K562 (cell line): ENCODE measurements around the gene EPM2A. TPM values are rescaled to one million over a fixed set of nuclear protein-coding genes. Genes with fewer than 3 reads are reported as not detected.

Experiments used
- ATAC-seq: fragments of 200-7000 bp; cut with Tn5 transposase; 3 replicates; pipeline ENCODE4 v1.9.1; 2020; ENCODE audit warnings: moderate library complexity
- BruUV-seq: library from RNA; stranded (reverse); fragments of 400-500 nt; replicated peaks from 2 replicates; lab custom pipeline; 2021; lab: Mats Ljungman, UMichigan
- CTCF ChIA-PET: fragments of 300-600 bp; formaldehyde crosslinking; extraction: SDS; loops from one replicate; lab custom pipeline; 2021; ENCODE audit warnings: low intra/inter-chr PET ratio; lab: Yijun Ruan, JAX
- POLR2A ChIA-PET: fragments of 300-600, 350-650 bp; sonication (Branson Sonifier 250); formaldehyde crosslinking; extraction: SDS; loops from one replicate; lab custom pipeline; 2021; ENCODE audit warnings: antibody characterized with exemption, inconsistent platforms; lab: Yijun Ruan, JAX
- DNase-seq, 4 experiments: peaks; one replicate each; pipeline versions ENCODE4 v3.0.0 to v3.0.0-alpha.2; 2011 to 2018; ENCODE audit warnings: low spot score in 3 of 4, mixed read lengths in 3 of 4; ENCODE audit errors: extremely low read depth in 1 of 4
- FAIRE-seq: peaks from 2 replicates; lab custom pipeline; 2011; peaks lifted over from hg19 to GRCh38; lab: Jason Lieb, UNC
- H2AFZ ChIP-seq: 2 replicates; pipeline ENCODE4 v1.6.0; 2011; ENCODE audit warnings: low read depth, low read length, control low read depth, inconsistent platforms
- H3K27ac ChIP-seq: fragments of 200-600 bp; 3 replicates; pipeline ENCODE4 v1.8.0; 2011; ENCODE audit warnings: low read depth, mild to moderate bottlenecking, control low read depth, inconsistent platforms, low read length, moderate library complexity, mixed read lengths; ENCODE audit errors: extremely low read depth
- H3K27me3 ChIP-seq, 2 experiments: fragments of 300-600 bp in 1 of 2; 2 replicates in 1 of 2; 3 replicates in 1 of 2; pipeline versions ENCODE4 v1.6.0 to v1.8.0; 2011; ENCODE audit warnings: inconsistent platforms in 2 of 2, low read length in 2 of 2, mild to moderate bottlenecking in 1 of 2, mixed read lengths in 1 of 2, moderate library complexity in 1 of 2; ENCODE audit not compliant: control insufficient read depth in 2 of 2, insufficient read depth in 2 of 2
- H3K36me3 ChIP-seq: fragments of 300-600 bp; 3 replicates; pipeline ENCODE4 v1.8.0; 2011; ENCODE audit warnings: mild to moderate bottlenecking, low read length, inconsistent platforms; ENCODE audit not compliant: control insufficient read depth, insufficient read depth
- H3K4me1 ChIP-seq, 2 experiments: fragments of 200-600 bp in 1 of 2; replicated peaks in 1 of 2; 2 replicates in 1 of 2; 3 replicates in 1 of 2; pipeline versions ENCODE4 v1.5.1 to v1.8.0; 2011; ENCODE audit warnings: inconsistent platforms in 2 of 2, low read length in 2 of 2, mild to moderate bottlenecking in 1 of 2, mixed read lengths in 1 of 2, moderate library complexity in 1 of 2; ENCODE audit not compliant: control insufficient read depth in 2 of 2, insufficient read depth in 2 of 2
- H3K4me2 ChIP-seq: 2 replicates; pipeline ENCODE4 v1.6.1; 2011; ENCODE audit warnings: low read length, control low read depth, inconsistent platforms, mixed read lengths; ENCODE audit not compliant: insufficient read depth
- H3K4me3 ChIP-seq: fragments of 200-600 bp; sonication (generic), shearing (Covaris generic); 2 replicates; pipeline ENCODE4 v1.5.1; 2016; ENCODE audit warnings: control low read depth, inconsistent platforms
- H3K79me2 ChIP-seq: fragments of 200-600 bp; 3 replicates; pipeline ENCODE4 v1.8.0; 2011; ENCODE audit warnings: low read length, inconsistent platforms; ENCODE audit not compliant: control insufficient read depth, insufficient read depth
- H3K9ac ChIP-seq, 2 experiments: 2 replicates each; pipeline versions ENCODE4 v1.6.0 to v1.6.1; 2011; ENCODE audit warnings: low read depth in 2 of 2, low read length in 2 of 2, control low read depth in 1 of 2, inconsistent platforms in 1 of 2, mild to moderate bottlenecking in 1 of 2, mixed read lengths in 1 of 2; ENCODE audit not compliant: insufficient read depth in 1 of 2
- H3K9me1 ChIP-seq: one replicate; pipeline ENCODE4 v1.6.0; 2011; ENCODE audit warnings: inconsistent platforms, mild to moderate bottlenecking, low read length, moderate library complexity; ENCODE audit not compliant: control insufficient read depth, insufficient read depth
- H3K9me3 ChIP-seq: replicated peaks from 2 replicates; pipeline ENCODE4 v1.5.1; 2011; ENCODE audit warnings: low read depth, low read length, inconsistent platforms; ENCODE audit not compliant: control insufficient read depth, insufficient read depth
- H4K20me1 ChIP-seq: replicated peaks from 2 replicates; pipeline ENCODE4 v1.6.1; 2011; ENCODE audit warnings: low read length, inconsistent platforms, mixed read lengths; ENCODE audit not compliant: control insufficient read depth, insufficient read depth
- E4F1 ChIP-seq: fragments of 250-450 bp; sonication (Bioruptor Pico); IDR thresholded peaks from 2 replicates; pipeline ENCODE4 v1.5.0; 2021; ENCODE audit warnings: mild to moderate bottlenecking, borderline replicate concordance
- GTF2B ChIP-seq: IDR thresholded peaks from 2 replicates; pipeline ENCODE4 v1.6.1; 2011; ENCODE audit not compliant: insufficient read length; ENCODE audit errors: extremely low read depth
- MYC ChIP-seq, 2 experiments: fragments of 250-450 bp in 1 of 2; sonication (Bioruptor Pico) in 1 of 2; IDR thresholded peaks; 2 replicates each; pipeline versions ENCODE4 v1.5.1 to v1.6.1; 2012 to 2021; ENCODE audit warnings: low read depth in 2 of 2, borderline replicate concordance in 1 of 2, improper control_type of control experiment in 1 of 2, low read length in 1 of 2, mild to moderate bottlenecking in 1 of 2, moderate library complexity in 1 of 2
- NFIC ChIP-seq: fragments of 450-650 bp; IDR thresholded peaks from 2 replicates; pipeline ENCODE4 v1.6.1; 2017; ENCODE audit warnings: mild to moderate bottlenecking, inconsistent platforms
- WHSC1 ChIP-seq: IDR thresholded peaks from one replicate; pipeline ENCODE4 v1.6.1; 2012; ENCODE audit warnings: low read length, control low read depth, inconsistent platforms
- ZNF384 ChIP-seq: IDR thresholded peaks from 2 replicates; pipeline ENCODE4 v1.6.1; 2012; ENCODE audit warnings: low read depth, low read length, improper control_type of control experiment
- ZNF589 ChIP-seq: fragments of 200-800 bp; sonication (Bioruptor generic); IDR thresholded peaks from 2 replicates; pipeline ENCODE4 v1.6.1; 2016; ENCODE audit warnings: low read depth, missing genetic modification characterization, missing compliant biosample characterization
- WGBS: fragments of 100-300 bp; shearing (Covaris generic); methylation state at CpG from one replicate; pipeline ENCODE4 v1.1.6; 2016; ENCODE audit warnings: low coverage, mixed read lengths; ENCODE audit not compliant: insufficient coverage; ENCODE audit errors: missing lambda C conversion rate; 5-methylcytosine and 5-hydroxymethylcytosine counted together
- in situ Hi-C: fragments of 300-500 bp; cut with MboI; formaldehyde crosslinking; loops from 4 replicates; pipeline ENCODE4 v1.15.0; 2018; ENCODE audit warnings: inconsistent platforms, mixed read lengths
- intact Hi-C: fragments of 100-400 bp; cut with micrococcal nuclease; formaldehyde crosslinking; loops from 2 replicates; pipeline ENCODE4 v1.14.2; 2022
- polyA plus RNA-seq, 8 experiments: library from polyadenylated mRNA; depleted of rRNA in 4 of 8; stranded (reverse) in 5 of 8; unstranded in 3 of 8; fragments of >200 nt; fragmentation: Nextera tagmentation in 2 of 8; fragmentation: Illumina TruSeq in 1 of 8; extraction: Ambion mirVana in 2 of 8; extraction: Trizol in 1 of 8; gene quantifications; 2 replicates each; pipeline versions ENCODE4 v1.2.1 to v1.2.3, GENCODE V29; 2011 to 2014; ENCODE audit warnings: inconsistent platforms in 1 of 8, missing spikeins in 1 of 8
- total RNA-seq, 7 experiments: library from RNA; depleted of rRNA in 6 of 7; stranded (reverse); fragments of >200 nt in 6 of 7; fragmentation: Illumina TruSeq in 2 of 7; extraction: Trizol in 2 of 7; gene quantifications; 2 replicates each; pipeline versions ENCODE4 v1.2.1 to v1.2.3, GENCODE V29; 2011 to 2021; ENCODE audit warnings: low replicate concordance in 1 of 7

Gene EPM2A
- total and polyA plus RNA-seq, 9 of the 15 experiments (the other 6 are each of a cell fraction or from before 2014, with no cell fraction given) = 0.35 to 5.3 (median 2.5) TPM

- ATAC-seq (no peak), FAIRE-seq (no peak), DNase-seq (no peak)
- intact Hi-C loops (no loop called here), in situ Hi-C loops (no loop called here)
- no peak overlapping the region for H3K4me3 ChIP-seq
- H3K27ac ChIP-seq = no peak overlapping the region
- ChIA-PET CTCF (no interaction called here), POLR2A (no interaction called here)
- no peak overlapping the region for H3K4me2 ChIP-seq
- H3K9me3 ChIP-seq = no peaks in the 10 kb centered on the region; the same call in 1 of the 2 replicates
- H4K20me1 ChIP-seq = no peaks in the 10 kb centered on the region
- no peaks in the 10 kb centered on the region for H3K9me1 ChIP-seq
- no peak overlapping the region for H3K9ac ChIP-seq
- H3K4me1 ChIP-seq = no peaks in the 10 kb centered on the region
- H3K36me3 ChIP-seq = no peaks in the 10 kb centered on the region
- no TSS peak for BruUV-seq
- H3K27me3 ChIP-seq = no peaks in the 10 kb centered on the region
- H3K79me2 ChIP-seq = no peaks in the 10 kb centered on the region
- no peak overlapping the region for H2AFZ ChIP-seq
- no peak for TF ChIP-seq NFIC
- no peak for TF ChIP-seq MYC (IDR thresholded peaks at IDR 0.05; ENCODE audit: low read depth, low read length)
- TF ChIP-seq MYC (CRISPR knock-in tag; IDR thresholded peaks at IDR 0.05; ENCODE audit: borderline replicate concordance, low read depth) = no peak
- TF ChIP-seq WHSC1 = no peak
- no peak for TF ChIP-seq E4F1 (CRISPR knock-in tag)
- no peak for TF ChIP-seq ZNF384
- no peak for TF ChIP-seq GTF2B
- TF ChIP-seq ZNF589 = no peak
- WGBS = 0% methylated on average over 1 of the region's 1 CpG
Measured at GRCh38 chr6:145603991-145604390, 131.3 kb downstream of the EPM2A start.
